Large intestine (tissue), 3 donors: Measurements from ENCODE around the gene PPP2R5B. TPM values are rescaled to one million over a fixed set of nuclear protein-coding genes. Genes with fewer than 3 reads are reported as not detected.

Experiments
- DNase-seq, 2 donors: peaks; one replicate each; pipeline versions ENCODE4 v3.0.0 to v3.0.0-alpha.2; 2013
- H3K27ac ChIP-seq: one replicate; pipeline ENCODE4 v1.5.1; 2013; ENCODE audit warnings: low read length
- H3K27me3 ChIP-seq: 2 replicates; pipeline ENCODE4 v1.6.1; 2013; ENCODE audit warnings: low read length; ENCODE audit not compliant: control insufficient read depth, insufficient read depth
- H3K36me3 ChIP-seq: 2 replicates; pipeline ENCODE4 v1.6.1; 2013; ENCODE audit warnings: low read length; ENCODE audit not compliant: control insufficient read depth, insufficient read depth
- H3K4me1 ChIP-seq: one replicate; pipeline ENCODE4 v1.6.1; 2013; ENCODE audit warnings: low read length; ENCODE audit not compliant: control insufficient read depth, insufficient read depth
- H3K4me3 ChIP-seq: one replicate; pipeline ENCODE4 v1.5.1; 2013; ENCODE audit warnings: low read length
- H3K9me3 ChIP-seq: one replicate; pipeline ENCODE4 v1.6.1; 2013; ENCODE audit warnings: mild to moderate bottlenecking, low read depth, low read length, moderate library complexity; ENCODE audit not compliant: control insufficient read depth
- WGBS: methylation state at CpG from one replicate; pipeline ENCODE4 v1.1.5; 2013; ENCODE audit warnings: low lambda C conversion rate; ENCODE audit not compliant: insufficient coverage; 5-methylcytosine and 5-hydroxymethylcytosine counted together
- polyA plus RNA-seq: library from polyadenylated mRNA; unstranded; fragments of 120-200 nt; gene quantifications from one replicate; pipeline ENCODE4 v1.2.1, GENCODE V29; 2013

Gene PPP2R5B
- polyA plus RNA-seq, 1 donor, result 11.6 TPM

DNA sequence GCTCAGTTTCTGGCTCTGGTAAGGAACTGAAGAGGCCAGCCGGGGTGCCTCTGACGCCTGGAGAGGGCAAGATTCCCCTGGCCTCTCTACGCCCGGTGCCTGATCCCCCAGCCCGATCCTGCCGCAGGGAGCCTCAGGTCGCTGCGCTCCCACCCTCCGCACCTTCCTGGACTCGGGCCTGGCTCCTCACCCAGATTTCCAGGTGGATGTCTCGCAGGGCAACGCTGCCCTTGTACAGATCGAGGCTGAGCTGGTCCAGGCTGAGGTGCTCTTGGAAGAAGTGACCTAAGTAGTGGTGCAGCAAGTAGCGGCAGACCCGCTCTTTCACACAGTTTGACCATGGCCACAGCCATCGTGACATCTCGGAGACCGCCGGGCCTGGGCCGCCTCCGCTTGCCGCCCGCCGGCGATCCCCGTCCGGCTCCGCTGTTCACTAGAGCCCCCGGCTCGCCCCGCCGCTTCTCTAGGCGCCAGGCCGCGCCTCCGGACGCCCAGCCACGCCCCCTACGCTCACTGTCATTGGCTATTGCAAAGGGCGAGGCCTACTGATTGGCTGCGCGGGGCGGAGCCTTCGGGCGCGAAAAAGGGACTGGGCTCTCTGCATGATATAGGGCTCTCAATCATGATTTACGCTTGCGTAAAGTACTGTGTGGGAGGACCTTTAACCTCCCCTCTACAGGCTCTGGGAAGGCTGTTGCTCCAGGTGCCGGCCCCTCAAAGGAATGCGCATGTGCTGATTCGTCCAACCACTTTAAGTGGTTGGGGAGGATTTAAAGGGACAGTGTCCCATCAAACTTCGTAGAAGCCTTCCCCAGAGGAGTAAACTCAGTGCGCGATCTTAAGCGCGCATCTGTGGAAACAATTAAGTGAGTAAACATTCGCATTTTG lies 7.5 kb upstream of the PPP2R5B start, which contains the start of gene ATG2A:
ATG2A (minus strand) TSS at position 435 of the 888 bp plus-strand sequence; CDS start at position 361, 74 bp downstream.
- Histone ChIP-seq H3K27me3 (no peaks in the 10 kb centered on the region), H3K36me3 (peaks cover 26% of the 10 kb centered on the region), H3K9me3 (no peaks in the 10 kb centered on the region), H3K27ac (peak within 1 kb of the TSS; percentile 78), H3K4me3 (peak within 1 kb of the TSS; percentile 94), H3K4me1 (peaks cover 19% of the 10 kb centered on the region)
- peak; percentile 100 for DNase-seq
- no CpG with 5 or more reads among the region's 57 CpGs for WGBS

DNA sequence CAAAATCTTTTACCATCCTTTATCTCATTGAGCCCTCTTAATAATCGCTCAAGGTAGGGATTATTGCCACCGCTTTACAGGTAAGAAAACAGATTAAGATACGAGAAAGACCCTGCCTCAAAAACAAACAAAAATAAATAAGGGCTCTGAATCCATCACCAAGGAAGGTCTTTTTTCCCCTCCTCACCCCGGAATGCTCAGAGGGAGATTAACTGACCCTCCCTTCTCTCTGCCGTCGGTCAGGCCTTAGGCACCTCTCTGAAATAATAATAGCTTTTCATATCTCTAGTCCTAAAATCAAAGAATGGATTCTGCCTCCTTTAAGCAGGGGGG lies 6.9 kb upstream of the PPP2R5B start:
- peak overlapping the region; percentile 48 for H3K4me3 ChIP-seq
- no peaks in the 10 kb centered on the region for H3K9me3 ChIP-seq
- DNase-seq, result no peak
- H3K27me3 ChIP-seq, result no peaks in the 10 kb centered on the region
- peaks cover 19% of the 10 kb centered on the region for H3K4me1 ChIP-seq
- peak overlapping the region; percentile 66 for H3K27ac ChIP-seq
- H3K36me3 ChIP-seq, result peaks cover 22% of the 10 kb centered on the region
- WGBS, result 7% methylated on average over 2 of the region's 6 CpGs

DNA sequence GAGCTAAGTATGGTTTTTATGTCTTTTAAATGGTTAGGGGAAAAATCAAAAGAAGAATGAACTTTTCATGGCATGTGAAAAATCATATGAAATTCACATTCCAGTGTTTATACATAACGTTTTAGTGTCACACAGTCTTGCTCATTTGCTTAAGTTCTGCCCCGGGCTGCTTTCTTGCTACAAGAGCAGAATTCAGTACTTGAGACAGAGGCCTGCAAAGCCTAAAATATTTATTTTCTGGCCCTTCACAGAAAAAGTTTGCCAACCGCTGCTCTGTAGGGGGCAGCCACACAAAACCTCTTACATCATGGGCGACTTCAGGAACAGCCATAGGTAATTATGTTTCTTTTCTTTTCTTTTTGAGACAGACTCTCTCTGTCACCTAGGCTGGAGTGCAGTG lies 6.5 kb upstream of the PPP2R5B start:
- Histone ChIP-seq H3K27ac (peak overlapping the region; percentile 66), H3K4me1 (peaks cover 19% of the 10 kb centered on the region), H3K36me3 (peaks cover 18% of the 10 kb centered on the region), H3K9me3 (no peaks in the 10 kb centered on the region), H3K27me3 (no peaks in the 10 kb centered on the region), H3K4me3 (peak overlapping the region; percentile 48)
- no CpG with 5 or more reads among the region's 4 CpGs for WGBS
- peak in 1 of 2 donors; percentile 38 for DNase-seq

- peaks cover 2% of the 10 kb centered on the region for H3K36me3 ChIP-seq
- H3K27ac ChIP-seq, result no peak overlapping the region
- no peaks in the 10 kb centered on the region for H3K27me3 ChIP-seq
- H3K9me3 ChIP-seq, result no peaks in the 10 kb centered on the region
- no peak overlapping the region for H3K4me3 ChIP-seq
- WGBS, result 92% methylated on average over 2 of the region's 8 CpGs
- peaks cover 24% of the 10 kb centered on the region for H3K4me1 ChIP-seq
- no peak for DNase-seq
These were observed 4.9 kb upstream of the PPP2R5B start for GRCh38 chr11:64919627-64920026.

- Histone ChIP-seq H3K27ac (no peak overlapping the region), H3K4me1 (peaks cover 24% of the 10 kb centered on the region), H3K9me3 (no peaks in the 10 kb centered on the region), H3K36me3 (peaks cover under 1% of the 10 kb centered on the region), H3K4me3 (no peak overlapping the region), H3K27me3 (no peaks in the 10 kb centered on the region)
- DNase-seq, result no peak
- no CpG with 5 or more reads among the region's 2 CpGs for WGBS
These were observed 4.4 kb upstream of the PPP2R5B start for GRCh38 chr11:64920124-64920523.

DNA sequence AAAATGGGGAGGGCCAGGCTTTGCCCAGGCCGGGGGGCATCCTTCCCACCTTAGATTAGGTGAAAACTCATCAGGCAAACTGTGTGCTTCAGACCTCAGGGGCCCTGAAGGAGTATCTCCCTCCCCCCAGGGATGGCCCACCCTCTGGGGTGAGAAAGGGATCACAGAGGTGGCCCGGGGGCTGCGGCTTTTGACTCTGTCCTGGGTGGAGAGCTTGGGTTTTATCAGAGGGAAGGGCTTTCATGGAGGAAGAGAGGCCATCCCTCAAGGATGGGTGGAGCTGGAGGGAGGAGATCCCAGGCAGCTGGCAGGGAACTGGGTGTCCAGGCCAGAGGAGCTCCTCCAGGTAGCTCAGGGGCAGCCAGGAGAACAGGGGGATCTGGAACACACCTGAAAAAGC lies 3.1 kb upstream of the PPP2R5B start:
- Histone ChIP-seq H3K27ac (no peak overlapping the region), H3K27me3 (no peaks in the 10 kb centered on the region), H3K9me3 (no peaks in the 10 kb centered on the region), H3K4me1 (peaks cover 22% of the 10 kb centered on the region), H3K4me3 (no peak overlapping the region), H3K36me3 (no peaks in the 10 kb centered on the region)
- no peak for DNase-seq
- no CpG with 5 or more reads among the region's 3 CpGs for WGBS

DNA sequence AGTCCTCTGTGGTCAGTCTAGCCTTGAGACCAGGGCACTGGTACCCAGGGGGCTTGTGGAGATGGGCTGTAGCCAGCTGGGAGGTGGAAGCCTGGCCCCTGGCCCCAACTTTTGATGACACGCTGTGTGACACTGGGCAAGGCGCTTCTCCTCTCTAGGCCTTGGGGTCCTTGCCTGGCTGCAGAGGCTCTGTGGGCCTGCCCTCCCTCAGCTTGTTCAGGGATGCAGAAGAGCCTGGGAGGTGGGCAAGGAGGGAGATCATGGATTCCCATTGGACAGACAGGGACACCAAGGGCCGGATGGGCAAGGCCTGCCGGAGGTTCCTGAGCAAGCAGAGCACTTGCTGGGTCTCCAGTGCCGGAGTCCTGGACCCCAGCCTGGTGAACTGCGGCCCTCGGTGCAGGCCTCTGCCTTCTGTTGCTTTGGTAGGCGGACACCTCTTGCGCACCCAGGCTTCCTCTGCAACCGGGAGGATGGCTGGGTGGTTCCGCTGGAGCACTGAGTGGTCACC lies 1.3 kb upstream of the PPP2R5B start:
- H3K9me3 ChIP-seq, result no peaks in the 10 kb centered on the region
- DNase-seq, result no peak
- peaks cover 8% of the 10 kb centered on the region for H3K36me3 ChIP-seq
- H3K4me1 ChIP-seq, result peaks cover 16% of the 10 kb centered on the region
- no peaks in the 10 kb centered on the region for H3K27me3 ChIP-seq
- no peak overlapping the region for H3K27ac ChIP-seq
- no CpG with 5 or more reads among the region's 11 CpGs for WGBS
- H3K4me3 ChIP-seq, result no peak overlapping the region

DNA sequence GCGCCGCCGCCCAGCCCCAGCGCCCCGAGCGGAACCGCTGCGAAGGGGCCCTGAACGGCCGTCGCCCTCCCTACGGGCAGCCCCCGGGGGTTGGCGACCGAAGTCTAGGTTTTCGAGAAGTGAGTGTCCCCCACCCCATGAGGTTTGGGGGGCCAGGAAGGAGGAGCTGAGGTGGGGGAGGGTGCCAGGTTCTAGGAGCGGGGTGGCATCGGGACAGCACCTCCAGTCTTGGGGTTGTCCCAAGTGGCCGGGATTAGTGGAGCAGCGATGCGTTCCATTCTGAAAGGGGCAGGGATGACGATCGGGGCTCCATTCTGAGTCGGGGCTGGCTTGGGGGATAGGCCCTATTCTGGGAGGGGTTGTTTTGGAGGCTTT lies 408 bp downstream of the PPP2R5B start:
- peaks cover 15% of the 10 kb centered on the region for H3K4me1 ChIP-seq
- DNase-seq, result peak in 1 of 2 donors; percentile 28
- H3K27ac ChIP-seq, result no peak overlapping the region
- WGBS, result no CpG with 5 or more reads among the region's 24 CpGs
- peak overlapping the region; percentile 63 for H3K4me3 ChIP-seq
- no peaks in the 10 kb centered on the region for H3K27me3 ChIP-seq
- no peaks in the 10 kb centered on the region for H3K9me3 ChIP-seq
- peaks cover 16% of the 10 kb centered on the region for H3K36me3 ChIP-seq

DNA sequence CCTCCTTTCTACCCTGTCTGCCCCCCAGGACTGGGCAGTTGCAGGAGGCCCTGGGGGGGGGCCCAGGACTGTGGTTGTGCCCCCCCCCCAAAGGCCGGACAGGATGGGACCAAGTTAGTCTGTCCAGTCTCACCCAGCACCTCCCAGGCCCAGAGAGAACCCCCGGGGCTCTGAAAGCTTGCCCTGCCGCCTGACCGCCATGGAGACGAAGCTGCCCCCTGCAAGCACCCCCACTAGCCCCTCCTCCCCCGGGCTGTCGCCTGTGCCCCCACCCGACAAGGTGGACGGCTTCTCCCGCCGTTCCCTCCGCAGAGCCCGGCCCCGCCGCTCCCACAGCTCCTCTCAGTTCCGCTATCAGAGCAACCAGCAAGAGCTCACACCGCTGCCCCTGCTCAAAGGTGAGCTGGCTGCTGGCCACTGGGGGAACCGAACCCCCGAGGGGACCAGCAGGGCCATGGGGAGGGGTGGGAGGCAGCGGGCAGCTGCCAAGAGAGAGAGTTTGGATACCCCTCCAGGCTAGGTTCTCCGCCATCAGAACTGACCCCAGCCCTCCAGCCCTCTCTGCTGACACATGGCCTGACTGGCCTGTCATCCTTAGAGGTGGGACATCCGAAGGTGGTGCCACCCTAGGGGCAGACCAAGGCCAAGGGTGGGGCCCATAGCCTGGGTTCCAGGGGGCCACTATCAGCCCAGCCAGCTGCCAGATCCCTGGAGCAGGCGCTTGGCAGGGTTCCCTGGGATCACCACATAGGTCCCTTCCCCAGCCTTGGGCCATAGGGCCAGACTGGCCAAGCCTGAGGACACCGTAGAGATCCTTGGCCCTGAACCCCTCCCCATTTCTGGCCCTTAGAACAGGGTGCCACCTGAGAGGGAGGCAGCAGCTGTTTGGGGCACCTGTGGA lies 1.3 kb downstream of the PPP2R5B start:
- no peak overlapping the region for H3K27ac ChIP-seq
- H3K9me3 ChIP-seq, result no peaks in the 10 kb centered on the region
- peaks cover 15% of the 10 kb centered on the region for H3K4me1 ChIP-seq
- WGBS, result no CpG with 5 or more reads among the region's 24 CpGs
- H3K27me3 ChIP-seq, result no peaks in the 10 kb centered on the region
- DNase-seq, result no peak
- peaks cover 24% of the 10 kb centered on the region for H3K36me3 ChIP-seq
- peak overlapping the region; percentile 63 for H3K4me3 ChIP-seq

DNA sequence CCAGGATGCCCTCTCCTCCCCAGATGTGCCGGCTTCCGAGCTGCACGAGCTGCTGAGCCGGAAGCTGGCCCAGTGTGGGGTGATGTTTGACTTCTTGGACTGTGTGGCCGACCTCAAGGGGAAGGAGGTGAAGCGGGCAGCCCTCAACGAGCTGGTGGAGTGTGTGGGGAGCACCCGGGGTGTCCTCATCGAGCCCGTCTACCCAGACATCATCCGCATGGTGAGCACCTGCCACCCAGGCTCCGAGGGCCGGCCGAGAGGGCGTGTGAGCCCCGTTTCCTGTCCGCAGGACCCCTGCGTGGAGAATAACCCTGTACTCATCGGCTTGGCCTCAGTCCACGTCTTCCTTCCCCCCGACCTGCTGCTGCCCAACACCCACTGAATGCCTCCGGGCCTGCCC lies 2.2 kb downstream of the PPP2R5B start:
- WGBS, result no CpG with 5 or more reads among the region's 22 CpGs
- DNase-seq, result no peak
- H3K9me3 ChIP-seq, result no peaks in the 10 kb centered on the region
- no peak overlapping the region for H3K27ac ChIP-seq
- no peak overlapping the region for H3K4me3 ChIP-seq
- peaks cover 15% of the 10 kb centered on the region for H3K4me1 ChIP-seq
- no peaks in the 10 kb centered on the region for H3K27me3 ChIP-seq
- peaks cover 33% of the 10 kb centered on the region for H3K36me3 ChIP-seq
